Activated T-cell treated with anti-CD3 and anti-CD28 coated beads, Interleukin-2, amount 50 U/mL, for 24 hours (primary cell): ENCODE data around the gene AIG1.
"Not testable (repeated sequence)": the region's sequence is repeated elsewhere in the genome, so short reads cannot be mapped to it uniquely, and the experiment has no call there.

ENCODE experiments used
- DNase-seq: peaks from one replicate; pipeline ENCODE4 v3.0.0-alpha.2; 2020
- H3K27ac Mint-ChIP-seq: 2 replicates; pipeline ENCODE4 v1.8.0; 2020; ENCODE audit warnings: mild to moderate bottlenecking, mixed read lengths
- H3K27me3 Mint-ChIP-seq: 2 replicates; pipeline ENCODE4 v1.8.0; 2020; ENCODE audit warnings: mixed read lengths
- H3K36me3 Mint-ChIP-seq: 2 replicates; pipeline ENCODE4 v1.8.0; 2020; ENCODE audit warnings: low read depth, mixed read lengths
- H3K4me1 Mint-ChIP-seq: 2 replicates; pipeline ENCODE4 v1.8.0; 2020; ENCODE audit warnings: low read depth, mixed read lengths
- H3K4me3 Mint-ChIP-seq: 2 replicates; pipeline ENCODE4 v1.8.0; 2020; ENCODE audit warnings: mild to moderate bottlenecking, moderate library complexity, mixed read lengths
- H3K9me3 Mint-ChIP-seq: 2 replicates; pipeline ENCODE4 v1.8.0; 2020; ENCODE audit warnings: mixed read lengths

Gene AIG1

GRCh38 chr6:143166247-143166695 is 105.6 kb downstream of the AIG1 start:
- H3K36me3 Mint-ChIP-seq, result peaks cover 22% of the 10 kb centered on the region
- no peaks in the 10 kb centered on the region for H3K4me1 Mint-ChIP-seq
- no peak overlapping the region for H3K4me3 Mint-ChIP-seq

GRCh38 chr6:143167224-143167623 is 106.5 kb downstream of the AIG1 start:
- H3K27me3 Mint-ChIP-seq, result no peaks in the 10 kb centered on the region
- H3K27ac Mint-ChIP-seq, result no peak overlapping the region
- H3K9me3 Mint-ChIP-seq, result peaks cover 4% of the 10 kb centered on the region
- H3K4me3 Mint-ChIP-seq, result no peak overlapping the region
- peaks cover 29% of the 10 kb centered on the region for H3K36me3 Mint-ChIP-seq
- DNase-seq, result no peak
- H3K4me1 Mint-ChIP-seq, result no peaks in the 10 kb centered on the region

More at GRCh38 chr6:143166247-143166695, 105.6 kb downstream of the AIG1 start:
- no peak for DNase-seq
- no peaks in the 10 kb centered on the region for H3K27me3 Mint-ChIP-seq
- no peak overlapping the region for H3K27ac Mint-ChIP-seq
- no peaks in the 10 kb centered on the region for H3K9me3 Mint-ChIP-seq

- H3K4me1 Mint-ChIP-seq, H3K27ac Mint-ChIP-seq, H3K4me3 Mint-ChIP-seq, DNase-seq, H3K27me3 Mint-ChIP-seq, H3K9me3 Mint-ChIP-seq: not testable (repeated sequence)
- H3K36me3 Mint-ChIP-seq, result peaks cover 38% of the 10 kb centered on the region
These were observed 107.7 kb downstream of the AIG1 start for GRCh38 chr6:143168396-143168816.

GRCh38 chr6:143169440-143169839 is 108.8 kb downstream of the AIG1 start:
- Mint-ChIP-seq H3K27ac (no peak overlapping the region), H3K27me3 (no peaks in the 10 kb centered on the region), H3K9me3 (peaks cover 12% of the 10 kb centered on the region), H3K36me3 (peaks cover 46% of the 10 kb centered on the region), H3K4me3 (no peak overlapping the region), H3K4me1 (no peaks in the 10 kb centered on the region)
- no peak for DNase-seq

- Mint-ChIP-seq H3K27ac (no peak overlapping the region), H3K27me3 (no peaks in the 10 kb centered on the region), H3K36me3 (peaks cover 58% of the 10 kb centered on the region), H3K9me3 (peaks cover 29% of the 10 kb centered on the region), H3K4me3 (no peak overlapping the region), H3K4me1 (no peaks in the 10 kb centered on the region)
- DNase-seq, result no peak
These were observed 113.8 kb downstream of the AIG1 start for GRCh38 chr6:143174516-143174915.

GRCh38 chr6:143174951-143175350 is 114.3 kb downstream of the AIG1 start:
- Mint-ChIP-seq H3K27ac (no peak overlapping the region), H3K4me1 (no peaks in the 10 kb centered on the region), H3K36me3 (peaks cover 58% of the 10 kb centered on the region), H3K27me3 (no peaks in the 10 kb centered on the region), H3K4me3 (no peak overlapping the region), H3K9me3 (peaks cover 29% of the 10 kb centered on the region)
- DNase-seq, result no peak

GRCh38 chr6:143176090-143177021 is 115.7 kb downstream of the AIG1 start:
- Mint-ChIP-seq H3K4me1 (no peaks in the 10 kb centered on the region), H3K36me3 (peaks cover 52% of the 10 kb centered on the region), H3K9me3 (peaks cover 29% of the 10 kb centered on the region), H3K4me3 (no peak overlapping the region), H3K27ac (no peak overlapping the region), H3K27me3 (no peaks in the 10 kb centered on the region)
- DNase-seq, result no peak

- DNase-seq, result no peak
- no peaks in the 10 kb centered on the region for H3K4me1 Mint-ChIP-seq
- peaks cover 40% of the 10 kb centered on the region for H3K36me3 Mint-ChIP-seq
- no peak overlapping the region for H3K27ac Mint-ChIP-seq
- no peak overlapping the region for H3K4me3 Mint-ChIP-seq
- peaks cover 24% of the 10 kb centered on the region for H3K9me3 Mint-ChIP-seq
- no peaks in the 10 kb centered on the region for H3K27me3 Mint-ChIP-seq
These were observed 117.0 kb downstream of the AIG1 start for GRCh38 chr6:143177706-143178105.

GRCh38 chr6:143179096-143179495 is 118.4 kb downstream of the AIG1 start:
- peaks cover 17% of the 10 kb centered on the region for H3K9me3 Mint-ChIP-seq

GRCh38 chr6:143179901-143180612 is 119.4 kb downstream of the AIG1 start:
- no peaks in the 10 kb centered on the region for H3K27me3 Mint-ChIP-seq
- no peak overlapping the region for H3K4me3 Mint-ChIP-seq
- no peak for DNase-seq
- H3K36me3 Mint-ChIP-seq, result peaks cover 26% of the 10 kb centered on the region
- peaks cover 12% of the 10 kb centered on the region for H3K9me3 Mint-ChIP-seq
- H3K27ac Mint-ChIP-seq, result no peak overlapping the region
- H3K4me1 Mint-ChIP-seq, result no peaks in the 10 kb centered on the region

More at GRCh38 chr6:143179096-143179495, 118.4 kb downstream of the AIG1 start:
- no peaks in the 10 kb centered on the region for H3K4me1 Mint-ChIP-seq
- H3K27me3 Mint-ChIP-seq, result no peaks in the 10 kb centered on the region
- H3K27ac Mint-ChIP-seq, result no peak overlapping the region
- H3K4me3 Mint-ChIP-seq, result no peak overlapping the region
- H3K36me3 Mint-ChIP-seq, result peaks cover 34% of the 10 kb centered on the region
- no peak for DNase-seq

GRCh38 chr6:143180826-143181225 is 120.1 kb downstream of the AIG1 start:
- H3K27ac Mint-ChIP-seq, result no peak overlapping the region
- no peaks in the 10 kb centered on the region for H3K4me1 Mint-ChIP-seq
- peaks cover 6% of the 10 kb centered on the region for H3K9me3 Mint-ChIP-seq
- no peak for DNase-seq
- H3K4me3 Mint-ChIP-seq, result no peak overlapping the region
- no peaks in the 10 kb centered on the region for H3K27me3 Mint-ChIP-seq
- H3K36me3 Mint-ChIP-seq, result peaks cover 19% of the 10 kb centered on the region

GRCh38 chr6:143183666-143184065 is 123.0 kb downstream of the AIG1 start:
- Mint-ChIP-seq H3K36me3 (peaks cover 10% of the 10 kb centered on the region), H3K4me1 (no peaks in the 10 kb centered on the region), H3K9me3 (no peaks in the 10 kb centered on the region), H3K27ac (no peak overlapping the region), H3K4me3 (no peak overlapping the region), H3K27me3 (no peaks in the 10 kb centered on the region)
- DNase-seq, result no peak

- Mint-ChIP-seq H3K9me3 (no peaks in the 10 kb centered on the region), H3K36me3 (peaks cover 10% of the 10 kb centered on the region), H3K27ac (no peak overlapping the region), H3K4me3 (no peak overlapping the region), H3K4me1 (no peaks in the 10 kb centered on the region), H3K27me3 (no peaks in the 10 kb centered on the region)
- no peak for DNase-seq
These were observed 124.6 kb downstream of the AIG1 start for GRCh38 chr6:143185288-143185687.

GRCh38 chr6:143187238-143187923 is 126.7 kb downstream of the AIG1 start:
- no peak overlapping the region for H3K27ac Mint-ChIP-seq
- no peaks in the 10 kb centered on the region for H3K27me3 Mint-ChIP-seq
- peaks cover 10% of the 10 kb centered on the region for H3K36me3 Mint-ChIP-seq
- no peaks in the 10 kb centered on the region for H3K4me1 Mint-ChIP-seq
- no peak for DNase-seq
- H3K4me3 Mint-ChIP-seq, result no peak overlapping the region
- no peaks in the 10 kb centered on the region for H3K9me3 Mint-ChIP-seq
